H1 (cell line): Measurements from ENCODE around the gene IL31RA. TPM values are rescaled to one million over a fixed set of nuclear protein-coding genes. Genes with fewer than 3 reads are reported as not detected.

Experiments
- CTCF ChIA-PET: fragments of 300-600 bp; sonication (Branson Sonifier 250); formaldehyde crosslinking; loops from one replicate; lab custom pipeline; 2021; ENCODE audit not compliant: partially characterized antibody; lab: Charles Lee
- POLR2A ChIA-PET: fragments of 300-600 bp; sonication (Branson Sonifier 250); formaldehyde crosslinking; loops from one replicate; lab custom pipeline; 2021; ENCODE audit warnings: inconsistent platforms; ENCODE audit not compliant: partially characterized antibody; lab: Charles Lee
- DNase-seq, 2 experiments: peaks; one replicate each; pipeline versions ENCODE4 v3.0.0 to v3.0.0-alpha.2; 2010 to 2022; ENCODE audit warnings: low spot score in 2 of 2, low read depth in 1 of 2, mixed read lengths in 1 of 2
- FAIRE-seq: peaks from 2 replicates; lab custom pipeline; 2011; peaks lifted over from hg19 to GRCh38; lab: Jason Lieb, UNC
- H2AFZ ChIP-seq: 2 replicates; pipeline ENCODE4 v1.8.1; 2012; ENCODE audit warnings: low read length, inconsistent platforms
- H2AK5ac ChIP-seq: 2 replicates; pipeline ENCODE4 v1.6.1; 2013; ENCODE audit warnings: low read depth, low read length
- H2BK120ac ChIP-seq: replicated peaks from 2 replicates; pipeline ENCODE3; 2013; ENCODE audit warnings: low read depth, low read length, inconsistent platforms
- H2BK12ac ChIP-seq: 2 replicates; pipeline ENCODE4 v1.6.1; 2013; ENCODE audit warnings: low read depth, low read length
- H2BK15ac ChIP-seq: 2 replicates; pipeline ENCODE4 v1.6.1; 2013; ENCODE audit warnings: low read length
- H2BK20ac ChIP-seq: 2 replicates; pipeline ENCODE4 v1.6.1; 2013; ENCODE audit warnings: low read length
- H2BK5ac ChIP-seq: 2 replicates; pipeline ENCODE4 v1.6.1; 2013; ENCODE audit warnings: low read depth, low read length
- H3K14ac ChIP-seq: 2 replicates; pipeline ENCODE4 v1.6.1; 2013; ENCODE audit warnings: inconsistent platforms; ENCODE audit not compliant: insufficient read length
- H3K18ac ChIP-seq: 2 replicates; pipeline ENCODE4 v1.6.1; 2013; ENCODE audit warnings: low read length; ENCODE audit errors: extremely low read depth
- H3K23ac ChIP-seq: 2 replicates; pipeline ENCODE4 v1.6.1; 2013; ENCODE audit warnings: inconsistent platforms; ENCODE audit not compliant: insufficient read length
- H3K23me2 ChIP-seq: 2 replicates; pipeline ENCODE4 v1.6.1; 2013; ENCODE audit warnings: low read depth, low read length
- H3K27ac ChIP-seq: 2 replicates; pipeline ENCODE4 v1.6.1; 2011; ENCODE audit warnings: low read depth, low read length, inconsistent platforms
- H3K27me3 ChIP-seq, 4 experiments: replicated peaks in 1 of 4; 1 replicate in 1 of 4; 2 replicates in 3 of 4; pipeline versions ENCODE4 v1.6.1 to v1.8.1; 2011 to 2013; ENCODE audit warnings: low read length in 3 of 4, mild to moderate bottlenecking in 3 of 4, inconsistent platforms in 2 of 4, mixed read lengths in 2 of 4, moderate library complexity in 1 of 4; ENCODE audit not compliant: control insufficient read depth in 3 of 4, insufficient read depth in 3 of 4; ENCODE audit errors: extremely low read depth in 1 of 4
- H3K36me3 ChIP-seq, 4 experiments: 2 replicates each; pipeline versions ENCODE4 v1.6.1 to v1.8.1; 2011 to 2013; ENCODE audit warnings: mild to moderate bottlenecking in 4 of 4, low read length in 3 of 4, moderate library complexity in 2 of 4, control low read depth in 1 of 4, inconsistent platforms in 1 of 4; ENCODE audit not compliant: insufficient read depth in 4 of 4, control insufficient read depth in 2 of 4
- H3K4ac ChIP-seq: replicated peaks from 2 replicates; pipeline ENCODE3; 2013; ENCODE audit warnings: low read length, low read depth, mixed read lengths, inconsistent platforms; ENCODE audit not compliant: insufficient read length
- H3K4me1 ChIP-seq, 4 experiments: replicated peaks in 1 of 4; 1 replicate in 1 of 4; 2 replicates in 3 of 4; pipeline versions ENCODE4 v1.6.1 to v1.8.1; 2011 to 2013; ENCODE audit warnings: low read length in 3 of 4, inconsistent platforms in 2 of 4, mixed read lengths in 1 of 4; ENCODE audit not compliant: insufficient read depth in 4 of 4, control insufficient read depth in 3 of 4
- H3K4me2 ChIP-seq, 2 experiments: 2 replicates each; pipeline versions ENCODE4 v1.6.1 to v1.8.1; 2011 to 2013; ENCODE audit warnings: low read depth in 2 of 2, low read length in 2 of 2, control low read depth in 1 of 2, inconsistent platforms in 1 of 2, mild to moderate bottlenecking in 1 of 2; ENCODE audit not compliant: insufficient read depth in 1 of 2
- H3K4me3 ChIP-seq, 4 experiments: fragments of 200-600, 300-600 bp in 1 of 4; sonication (generic), shearing (Covaris generic), sonication (Bioruptor Twin) in 1 of 4; 2 replicates each; pipeline versions ENCODE4 v1.5.1 to v1.8.1; 2011 to 2016; ENCODE audit warnings: low read length in 4 of 4, low read depth in 3 of 4, control low read depth in 2 of 4, inconsistent platforms in 2 of 4, mild to moderate bottlenecking in 2 of 4, mixed read lengths in 1 of 4, moderate library complexity in 1 of 4; ENCODE audit not compliant: insufficient read depth in 2 of 4; ENCODE audit errors: extremely low read depth in 1 of 4
- H3K56ac ChIP-seq: replicated peaks from 2 replicates; pipeline ENCODE3; 2013; ENCODE audit warnings: low read depth, mild to moderate bottlenecking, mixed read lengths, low read length, inconsistent platforms; ENCODE audit not compliant: insufficient read length
- H3K79me1 ChIP-seq: 2 replicates; pipeline ENCODE4 v1.6.1; 2013; ENCODE audit warnings: low read depth, low read length, control low read depth
- H3K79me2 ChIP-seq, 2 experiments: 2 replicates each; pipeline versions ENCODE4 v1.6.1 to v1.8.1; 2012 to 2013; ENCODE audit warnings: low read length in 2 of 2, mild to moderate bottlenecking in 2 of 2, inconsistent platforms in 1 of 2; ENCODE audit not compliant: insufficient read depth in 2 of 2, control insufficient read depth in 1 of 2
- H3K9ac ChIP-seq, 4 experiments: replicated peaks in 1 of 4; 1 replicate in 1 of 4; 2 replicates in 3 of 4; pipeline versions ENCODE4 v1.6.1 to v1.8.1; 2011 to 2013; ENCODE audit warnings: low read depth in 3 of 4, low read length in 3 of 4, control low read depth in 2 of 4, mild to moderate bottlenecking in 2 of 4, moderate library complexity in 2 of 4, inconsistent platforms in 1 of 4; ENCODE audit errors: extremely low read depth in 1 of 4
- H3K9me3 ChIP-seq, 2 experiments: 2 replicates each; pipeline versions ENCODE4 v1.6.1 to v1.8.1; 2012 to 2013; ENCODE audit warnings: mild to moderate bottlenecking in 2 of 2, moderate library complexity in 2 of 2, control low read depth in 1 of 2, inconsistent platforms in 1 of 2, low read depth in 1 of 2, low read length in 1 of 2, mixed read lengths in 1 of 2; ENCODE audit not compliant: insufficient read depth in 2 of 2
- H4K20me1 ChIP-seq, 2 experiments: replicated peaks in 1 of 2; 2 replicates each; pipeline versions ENCODE3 to v1.8.1; 2011 to 2013; ENCODE audit warnings: inconsistent platforms in 2 of 2, low read length in 2 of 2, mild to moderate bottlenecking in 1 of 2; ENCODE audit not compliant: insufficient read depth in 2 of 2, control insufficient read depth in 1 of 2
- H4K5ac ChIP-seq: 2 replicates; pipeline ENCODE4 v1.6.1; 2013; ENCODE audit warnings: low read length, low read depth, mixed read lengths, inconsistent platforms; ENCODE audit not compliant: insufficient read length
- H4K8ac ChIP-seq: 2 replicates; pipeline ENCODE4 v1.8.0; 2013; ENCODE audit warnings: mild to moderate bottlenecking, moderate library complexity, low read length, inconsistent platforms; ENCODE audit not compliant: insufficient read depth; ENCODE audit errors: extremely low read depth
- H4K91ac ChIP-seq: replicated peaks from 2 replicates; pipeline ENCODE3; 2013; ENCODE audit warnings: low read length, mixed read lengths, inconsistent platforms; ENCODE audit not compliant: insufficient read length
- CEBPB ChIP-seq: IDR thresholded peaks from 2 replicates; pipeline ENCODE4 v1.6.1; 2012; ENCODE audit warnings: low read depth, low read length
- EGR1 ChIP-seq: IDR thresholded peaks from 2 replicates; pipeline ENCODE4 v1.6.1; 2011; ENCODE audit warnings: low read depth, low read length, borderline replicate concordance
- EP300 ChIP-seq, 2 experiments: IDR thresholded peaks; 1 replicate in 1 of 2; 2 replicates in 1 of 2; pipeline ENCODE4 v1.6.1; 2011 to 2012; ENCODE audit warnings: low read depth in 2 of 2, low read length in 2 of 2, mild to moderate bottlenecking in 2 of 2, borderline replicate concordance in 1 of 2, inconsistent platforms in 1 of 2, moderate library complexity in 1 of 2
- RAD21 ChIP-seq, 2 experiments: IDR thresholded peaks in 1 of 2; conservative IDR thresholded peaks in 1 of 2; 2 replicates each; pipeline ENCODE4 v1.6.1; 2011; ENCODE audit warnings: low read depth in 2 of 2, low read length in 2 of 2, improper control_type of control experiment in 1 of 2, inconsistent platforms in 1 of 2, mild to moderate bottlenecking in 1 of 2, moderate library complexity in 1 of 2
- RNF2 ChIP-seq: fragments of 200-900, 300-1000 bp; sonication (generic); IDR thresholded peaks from 2 replicates; pipeline ENCODE4 v1.7.1; 2016; ENCODE audit warnings: borderline replicate concordance, low read depth, mild to moderate bottlenecking, antibody characterized with exemption, low read length; ENCODE audit not compliant: poor library complexity, severe bottlenecking; ENCODE audit errors: missing control alignments
- WGBS, 2 experiments: shearing (Covaris generic) in 1 of 2; methylation state at CpG; one replicate each; pipeline versions ENCODE4 v1.1.6 to v1.1.7; 2013 to 2015; ENCODE audit warnings: low lambda C conversion rate in 2 of 2, mixed read lengths in 2 of 2, inconsistent platforms in 1 of 2, low coverage in 1 of 2, missing lambda C conversion rate in 1 of 2; ENCODE audit not compliant: insufficient replicate concordance in 2 of 2, insufficient coverage in 1 of 2, insufficient read length in 1 of 2; ENCODE audit errors: extremely low coverage in 1 of 2, missing lambda C conversion rate in 1 of 2; 5-methylcytosine and 5-hydroxymethylcytosine counted together
- polyA plus RNA-seq, 7 experiments: library from polyadenylated mRNA; depleted of rRNA in 3 of 7; stranded (reverse) in 5 of 7; unstranded in 2 of 7; fragments of >200 nt in 5 of 7; fragments of 200-250 nt in 2 of 7; gene quantifications; 1 replicate in 5 of 7; 2 replicates in 1 of 7; 4 replicates in 1 of 7; pipeline versions ENCODE4 v1.2.1 to v1.2.3, GENCODE V29; 2011 to 2013; ENCODE audit warnings: missing spikeins in 2 of 7, mixed read lengths in 2 of 7
- total RNA-seq: library from RNA; stranded (reverse); fragmentation: NEBNext Ultra II Directional; extraction: Animal tissue kit (Norgen Biotek cat#: 25700); gene quantifications from 2 replicates; pipeline ENCODE4 v1.2.1, GENCODE V29; 2021

Gene IL31RA
- total and polyA plus RNA-seq, 2 of the 8 experiments (the other 6 are each of a cell fraction or from before 2014, with no cell fraction given): not detected

- no peaks in the 10 kb centered on the region for H3K9me3 ChIP-seq
- no peak overlapping the region for H3K23ac ChIP-seq
- no peak overlapping the region for H3K56ac ChIP-seq
- H3K4me1 ChIP-seq: no peaks in the 10 kb centered on the region
- no peak overlapping the region for H2AK5ac ChIP-seq
- FAIRE-seq: no peak
- DNase-seq: no peak
- no peaks in the 10 kb centered on the region for H3K23me2 ChIP-seq
- TF ChIP-seq EGR1: no peak
- no peak for TF ChIP-seq RAD21 (IDR thresholded peaks at IDR 0.05 in 1 of 2, conservative IDR thresholded peaks at IDR 0.05 in 1 of 2; ENCODE audit: low read depth in 2 of 2, low read length in 2 of 2)
- TF ChIP-seq EP300 (IDR thresholded peaks at IDR 0.05; ENCODE audit: borderline replicate concordance in 1 of 2, low read depth in 2 of 2, low read length in 2 of 2): no peak
- no peak for TF ChIP-seq RNF2
- no peak for TF ChIP-seq CEBPB
- POLR2A ChIA-PET: no interaction called here
- no peak overlapping the region for H2BK5ac ChIP-seq
- H2BK120ac ChIP-seq: no peak overlapping the region
- H3K79me1 ChIP-seq: no peaks in the 10 kb centered on the region
- H3K79me2 ChIP-seq: no peaks in the 10 kb centered on the region
- no peak overlapping the region for H3K4ac ChIP-seq
- H4K20me1 ChIP-seq: no peaks in the 10 kb centered on the region
- no peak overlapping the region for H2AFZ ChIP-seq
- no peak overlapping the region for H3K14ac ChIP-seq
- no peak overlapping the region for H3K4me2 ChIP-seq
- H3K9ac ChIP-seq: no peak overlapping the region
- H2BK20ac ChIP-seq: no peak overlapping the region
- H3K36me3 ChIP-seq: no peaks in the 10 kb centered on the region
- H3K27ac ChIP-seq: no peak overlapping the region
- H4K8ac ChIP-seq: no peak overlapping the region
- 88% methylated on average over 4 of the region's 4 CpGs; no CpG with 5 or more reads in 1 of the 2 experiments for WGBS, 2 experiments
- H4K91ac ChIP-seq: no peak overlapping the region
- H4K5ac ChIP-seq: no peak overlapping the region
- no peaks in the 10 kb centered on the region; a peak in 1 of 7 replicates for H3K27me3 ChIP-seq
- CTCF ChIA-PET: no interaction called here
- no peak overlapping the region for H3K4me3 ChIP-seq
- H2BK15ac ChIP-seq: no peak overlapping the region
- no peak overlapping the region for H2BK12ac ChIP-seq
- no peak overlapping the region for H3K18ac ChIP-seq
Measured at GRCh38 chr5:55905251-55905650, 54.1 kb downstream of the IL31RA start.
